Measurements from ENCODE around the gene PLCB3. TPM values are rescaled to one million over a fixed set of nuclear protein-coding genes. Genes with fewer than 3 reads are reported as not detected.
A peak's percentile ranks its signal among the peaks of the same experiment; 100 is the strongest.

The PLCB3 gene
- total RNA-seq, 1 donor from 2014 or later = 48.7 TPM

DNA sequence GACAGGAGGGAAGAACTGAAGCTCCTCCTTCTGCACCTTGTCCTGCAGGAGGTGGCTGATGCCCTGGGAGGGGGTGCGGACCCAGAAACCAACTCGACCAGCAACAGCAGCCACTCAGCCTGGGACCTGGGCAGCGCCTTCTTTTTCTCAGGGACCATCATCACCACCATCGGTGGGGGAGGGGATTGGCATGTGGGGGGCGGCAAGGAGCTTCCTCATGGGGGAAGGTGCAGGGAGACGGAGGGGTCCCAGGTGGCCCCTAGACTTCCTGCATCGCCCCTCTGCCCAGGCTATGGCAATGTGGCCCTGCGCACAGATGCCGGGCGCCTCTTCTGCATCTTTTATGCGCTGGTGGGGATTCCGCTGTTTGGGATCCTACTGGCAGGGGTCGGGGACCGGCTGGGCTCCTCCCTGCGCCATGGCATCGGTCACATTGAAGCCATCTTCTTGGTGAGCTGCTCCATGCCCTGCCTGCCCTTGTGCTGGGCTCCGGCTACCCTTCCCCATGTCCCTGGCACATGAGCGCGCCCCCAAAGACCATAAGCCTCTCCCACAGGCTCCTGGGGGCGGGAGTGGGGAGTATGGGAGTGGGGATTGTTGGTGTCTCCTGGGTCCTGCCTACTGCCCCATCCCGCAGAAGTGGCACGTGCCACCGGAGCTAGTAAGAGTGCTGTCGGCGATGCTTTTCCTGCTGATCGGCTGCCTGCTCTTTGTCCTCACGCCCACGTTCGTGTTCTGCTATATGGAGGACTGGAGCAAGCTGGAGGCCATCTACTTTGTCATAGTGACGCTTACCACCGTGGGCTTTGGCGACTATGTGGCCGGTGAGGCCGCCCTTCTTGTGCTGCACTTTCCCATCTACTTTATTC lies 45.7 kb downstream of the PLCB3 start:
- peaks cover 69% of the 10 kb centered on the region for H3K27me3 Mint-ChIP-seq (ENCODE audit: low read depth, unreplicated experiment)
- FAIRE-seq = no peak

DNA sequence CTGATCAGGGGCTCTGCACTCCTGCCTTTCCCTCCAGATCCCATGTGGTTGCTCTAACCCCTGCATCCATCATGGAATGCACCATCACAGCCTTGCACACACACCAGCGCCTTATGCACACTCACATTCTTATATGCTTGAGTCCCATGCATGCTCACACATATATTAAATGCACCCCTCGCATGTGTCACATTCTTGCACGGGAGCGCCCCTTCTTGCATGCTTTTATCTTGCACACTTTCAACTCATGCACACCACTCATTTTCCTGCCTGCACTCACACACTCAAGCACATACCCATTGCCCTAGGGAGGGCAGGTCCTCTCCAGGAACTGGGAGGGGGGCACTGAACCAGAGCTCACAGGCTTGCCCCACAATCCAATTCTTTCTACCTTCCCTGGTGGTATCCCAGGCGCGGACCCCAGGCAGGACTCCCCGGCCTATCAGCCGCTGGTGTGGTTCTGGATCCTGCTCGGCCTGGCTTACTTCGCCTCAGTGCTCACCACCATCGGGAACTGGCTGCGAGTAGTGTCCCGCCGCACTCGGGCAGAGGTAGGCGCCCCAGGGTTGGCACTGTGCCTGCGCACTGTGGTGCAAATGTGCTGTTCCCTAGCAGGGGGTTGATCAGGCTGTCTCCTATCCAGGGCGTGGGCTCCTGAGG lies 46.5 kb downstream of the PLCB3 start:
- H3K36me3 ChIP-seq (ENCODE audit: insufficient read depth, low read length) = no peaks in the 10 kb centered on the region
- Mint-ChIP-seq H3K36me3 (ENCODE audit: low read depth, unreplicated experiment) (no peaks in the 10 kb centered on the region), H3K9me3 (ENCODE audit: unreplicated experiment) (no peaks in the 10 kb centered on the region), H3K4me1 (ENCODE audit: low read depth, unreplicated experiment) (peaks cover 10% of the 10 kb centered on the region), H3K27me3 (ENCODE audit: low read depth, unreplicated experiment) (peaks cover 66% of the 10 kb centered on the region), H3K4me3 (ENCODE audit: unreplicated experiment) (peak overlapping the region; percentile 45), H3K27ac (ENCODE audit: unreplicated experiment) (no peak overlapping the region)
- no peaks in the 10 kb centered on the region for H3K9me3 ChIP-seq (ENCODE audit: insufficient read depth, low read depth, low read length)
- H3K27ac ChIP-seq (ENCODE audit: low read depth, low read length) = no peak overlapping the region
- peaks cover 11% of the 10 kb centered on the region for H3K4me1 ChIP-seq (ENCODE audit: insufficient read depth, low read length)
- no peak for DNase-seq (ENCODE audit: low read depth)
- peaks cover 11% of the 10 kb centered on the region for H4K20me1 ChIP-seq (ENCODE audit: insufficient read depth, low read length)
- no peaks in the 10 kb centered on the region for H3K79me2 ChIP-seq (ENCODE audit: insufficient read depth, low read length)
- no peak overlapping the region for H3K4me3 ChIP-seq (ENCODE audit: insufficient read depth, low read depth, low read length)
- H2AFZ ChIP-seq (ENCODE audit: low read depth, low read length) = no peak overlapping the region
- H3K27me3 ChIP-seq (ENCODE audit: insufficient read depth, low read length) = peaks cover 71% of the 10 kb centered on the region
- H3K9ac ChIP-seq (ENCODE audit: low read length) = no peak overlapping the region
- H3K4me2 ChIP-seq (ENCODE audit: low read length) = no peak overlapping the region
- TF ChIP-seq EZH2 (IDR thresholded peaks at IDR 0.05; ENCODE audit: insufficient read depth, low read length) = peak; percentile 72
- TF ChIP-seq, protein P1, sequence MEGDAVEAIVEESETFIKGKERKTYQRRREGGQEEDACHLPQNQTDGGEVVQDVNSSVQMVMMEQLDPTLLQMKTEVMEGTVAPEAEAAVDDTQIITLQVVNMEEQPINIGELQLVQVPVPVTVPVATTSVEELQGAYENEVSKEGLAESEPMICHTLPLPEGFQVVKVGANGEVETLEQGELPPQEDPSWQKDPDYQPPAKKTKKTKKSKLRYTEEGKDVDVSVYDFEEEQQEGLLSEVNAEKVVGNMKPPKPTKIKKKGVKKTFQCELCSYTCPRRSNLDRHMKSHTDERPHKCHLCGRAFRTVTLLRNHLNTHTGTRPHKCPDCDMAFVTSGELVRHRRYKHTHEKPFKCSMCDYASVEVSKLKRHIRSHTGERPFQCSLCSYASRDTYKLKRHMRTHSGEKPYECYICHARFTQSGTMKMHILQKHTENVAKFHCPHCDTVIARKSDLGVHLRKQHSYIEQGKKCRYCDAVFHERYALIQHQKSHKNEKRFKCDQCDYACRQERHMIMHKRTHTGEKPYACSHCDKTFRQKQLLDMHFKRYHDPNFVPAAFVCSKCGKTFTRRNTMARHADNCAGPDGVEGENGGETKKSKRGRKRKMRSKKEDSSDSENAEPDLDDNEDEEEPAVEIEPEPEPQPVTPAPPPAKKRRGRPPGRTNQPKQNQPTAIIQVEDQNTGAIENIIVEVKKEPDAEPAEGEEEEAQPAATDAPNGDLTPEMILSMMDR (IDR thresholded peaks at IDR 0.05; ENCODE audit: insufficient read depth, low read depth, low read length) = no peak
- no peak for FAIRE-seq

More for the DNA sequence above, 45.7 kb downstream of the PLCB3 start:
- H3K4me2 ChIP-seq (ENCODE audit: low read length) = no peak overlapping the region
- peaks cover 15% of the 10 kb centered on the region for H4K20me1 ChIP-seq (ENCODE audit: insufficient read depth, low read length)
- H3K27me3 ChIP-seq (ENCODE audit: insufficient read depth, low read length) = peaks cover 79% of the 10 kb centered on the region
- peak overlapping the region; percentile 45 for H3K4me3 Mint-ChIP-seq (ENCODE audit: unreplicated experiment)
- TF ChIP-seq, protein P1 (IDR thresholded peaks at IDR 0.05; ENCODE audit: insufficient read depth, low read depth, low read length) = no peak
- peak; percentile 78 for TF ChIP-seq EZH2 (IDR thresholded peaks at IDR 0.05; ENCODE audit: insufficient read depth, low read length)
- DNase-seq (ENCODE audit: low read depth) = no peak
- no peaks in the 10 kb centered on the region for H3K9me3 ChIP-seq (ENCODE audit: insufficient read depth, low read depth, low read length)
- H3K4me1 ChIP-seq (ENCODE audit: insufficient read depth, low read length) = peaks cover 11% of the 10 kb centered on the region
- no peaks in the 10 kb centered on the region for H3K36me3 ChIP-seq (ENCODE audit: insufficient read depth, low read length)
- H3K79me2 ChIP-seq (ENCODE audit: insufficient read depth, low read length) = no peaks in the 10 kb centered on the region
- no peak overlapping the region for H2AFZ ChIP-seq (ENCODE audit: low read depth, low read length)
- no peaks in the 10 kb centered on the region for H3K36me3 Mint-ChIP-seq (ENCODE audit: low read depth, unreplicated experiment)
- peaks cover 10% of the 10 kb centered on the region for H3K4me1 Mint-ChIP-seq (ENCODE audit: low read depth, unreplicated experiment)
- H3K9me3 Mint-ChIP-seq (ENCODE audit: unreplicated experiment) = no peaks in the 10 kb centered on the region
- no peak overlapping the region for H3K9ac ChIP-seq (ENCODE audit: low read length)
- H3K27ac ChIP-seq (ENCODE audit: low read depth, low read length) = no peak overlapping the region
- H3K4me3 ChIP-seq (ENCODE audit: insufficient read depth, low read depth, low read length) = no peak overlapping the region
- H3K27ac Mint-ChIP-seq (ENCODE audit: unreplicated experiment) = no peak overlapping the region

Data from astrocyte (in vitro differentiated cells and primary cell).